Suppressor macrophage (primary cell): ENCODE measurements around the gene FLT4.
"Not testable (repeated sequence)": the region's sequence is repeated elsewhere in the genome, so short reads cannot be mapped to it uniquely, and the experiment has no call there.

Experiments
- DNase-seq, 4 experiments: peaks; one replicate each; pipeline ENCODE4 v3.0.0-alpha.2; 2020 to 2022

Gene FLT4

DNA sequence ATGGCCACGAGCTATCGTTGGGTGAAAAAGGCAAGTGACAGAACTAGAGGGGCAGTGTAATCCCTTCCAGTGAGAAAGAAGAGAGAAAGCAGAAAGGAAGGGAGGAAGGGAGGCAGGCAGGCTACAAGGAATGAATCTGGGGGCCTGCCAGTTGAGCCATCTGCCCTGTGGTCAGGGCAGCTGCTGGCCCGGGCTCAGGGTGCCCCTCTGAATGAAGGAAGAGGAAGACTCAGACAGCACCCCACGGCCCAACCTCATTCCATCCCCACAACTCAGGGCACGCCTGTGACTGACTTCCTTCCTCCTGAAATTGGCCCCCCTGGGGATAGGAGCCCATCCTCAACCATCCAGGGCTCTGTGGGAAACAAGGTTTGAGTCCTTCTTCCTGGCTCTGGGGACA lies 20.3 kb upstream of the FLT4 start:
- DNase-seq: no peak

DNA sequence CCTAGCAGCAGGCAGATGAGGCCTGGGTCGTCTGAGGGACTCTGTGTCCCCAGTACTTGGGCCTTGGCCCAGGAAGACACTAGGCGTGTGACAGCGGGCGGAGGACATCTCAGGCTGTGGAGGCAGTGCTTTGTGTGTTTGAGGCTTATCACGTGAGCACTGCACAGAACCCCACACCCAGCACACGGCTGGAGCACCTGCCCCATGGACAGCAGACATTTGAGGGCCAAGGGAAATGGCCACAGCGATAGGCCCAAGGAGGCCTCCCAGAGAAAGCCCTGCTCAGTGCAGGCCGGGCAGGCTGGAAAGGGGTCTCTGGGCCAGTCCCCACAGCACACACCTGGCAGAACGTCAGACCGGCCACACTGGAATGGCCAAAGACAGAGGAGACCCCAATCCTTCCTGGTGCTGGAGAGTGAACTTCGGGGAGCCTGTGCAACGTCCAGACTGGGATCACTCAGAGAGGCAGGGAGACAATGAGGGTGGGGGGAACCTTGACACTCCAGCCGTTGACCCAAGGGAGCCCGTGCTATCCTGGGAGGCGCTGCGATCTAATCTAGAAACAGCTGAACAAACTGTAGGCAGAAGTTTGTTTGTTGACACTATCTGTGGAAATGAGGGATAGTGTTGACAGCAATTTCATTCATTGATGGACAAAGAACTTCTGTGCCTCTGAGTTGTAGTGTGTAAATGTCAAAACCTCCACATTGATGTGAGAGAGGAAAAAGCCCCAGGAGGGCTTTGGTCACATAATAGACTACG lies 19.6 kb upstream of the FLT4 start:
- no peak for DNase-seq

DNA sequence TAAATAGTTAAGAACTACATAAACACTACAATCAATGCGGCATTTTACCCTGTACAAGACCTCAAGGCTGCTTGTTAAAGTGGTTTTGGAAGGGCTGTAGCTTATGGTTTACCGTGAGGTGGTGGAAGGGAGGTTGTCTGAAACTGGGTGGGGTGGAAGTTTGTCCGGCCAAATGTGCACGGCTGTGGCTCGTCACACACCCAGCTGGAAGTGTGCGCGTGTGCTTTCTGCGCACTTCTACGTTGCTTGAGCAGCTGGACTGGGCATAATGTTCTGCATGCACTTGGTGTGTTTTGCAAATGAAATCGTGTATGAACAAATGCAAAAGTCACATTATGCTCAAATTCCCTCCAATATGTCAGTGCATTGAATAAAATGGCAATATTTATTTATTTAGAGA lies 17.4 kb upstream of the FLT4 start:
- DNase-seq: no peak

DNA sequence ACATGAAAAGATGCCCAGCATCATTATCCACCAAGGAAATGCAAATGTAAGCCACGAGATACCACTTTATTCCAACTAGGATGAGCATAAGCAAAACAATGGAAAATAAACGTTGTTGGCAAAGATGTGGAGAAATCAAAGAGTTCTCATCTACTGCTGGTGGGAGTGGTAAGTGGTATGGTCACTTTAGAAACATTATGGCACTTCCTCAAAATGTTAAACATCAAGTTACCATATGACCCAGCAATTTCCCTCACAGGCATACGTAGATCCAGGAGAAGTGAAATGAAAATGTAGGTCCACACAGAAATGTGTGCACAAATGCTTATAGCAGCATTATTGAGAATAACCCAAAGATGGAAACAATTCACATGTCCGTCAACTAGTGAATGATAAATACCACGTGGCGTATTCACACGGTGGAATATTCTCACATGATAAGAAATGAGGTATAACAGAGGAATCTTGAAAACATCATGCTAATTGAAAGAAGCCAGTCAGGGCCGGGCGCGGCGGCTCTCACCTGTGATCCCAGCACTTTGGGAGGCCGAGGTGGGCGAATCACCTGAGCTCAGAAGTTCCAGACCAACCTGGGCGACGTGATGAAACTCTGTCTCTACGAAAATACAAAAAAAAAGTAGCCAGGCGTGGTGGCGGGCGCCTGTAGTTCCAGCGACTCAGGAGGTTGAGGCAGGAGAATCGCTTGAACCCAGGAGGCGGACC lies 16.4 kb upstream of the FLT4 start:
- DNase-seq: peak in 2 of 4 experiments; percentile 4 to 6

DNA sequence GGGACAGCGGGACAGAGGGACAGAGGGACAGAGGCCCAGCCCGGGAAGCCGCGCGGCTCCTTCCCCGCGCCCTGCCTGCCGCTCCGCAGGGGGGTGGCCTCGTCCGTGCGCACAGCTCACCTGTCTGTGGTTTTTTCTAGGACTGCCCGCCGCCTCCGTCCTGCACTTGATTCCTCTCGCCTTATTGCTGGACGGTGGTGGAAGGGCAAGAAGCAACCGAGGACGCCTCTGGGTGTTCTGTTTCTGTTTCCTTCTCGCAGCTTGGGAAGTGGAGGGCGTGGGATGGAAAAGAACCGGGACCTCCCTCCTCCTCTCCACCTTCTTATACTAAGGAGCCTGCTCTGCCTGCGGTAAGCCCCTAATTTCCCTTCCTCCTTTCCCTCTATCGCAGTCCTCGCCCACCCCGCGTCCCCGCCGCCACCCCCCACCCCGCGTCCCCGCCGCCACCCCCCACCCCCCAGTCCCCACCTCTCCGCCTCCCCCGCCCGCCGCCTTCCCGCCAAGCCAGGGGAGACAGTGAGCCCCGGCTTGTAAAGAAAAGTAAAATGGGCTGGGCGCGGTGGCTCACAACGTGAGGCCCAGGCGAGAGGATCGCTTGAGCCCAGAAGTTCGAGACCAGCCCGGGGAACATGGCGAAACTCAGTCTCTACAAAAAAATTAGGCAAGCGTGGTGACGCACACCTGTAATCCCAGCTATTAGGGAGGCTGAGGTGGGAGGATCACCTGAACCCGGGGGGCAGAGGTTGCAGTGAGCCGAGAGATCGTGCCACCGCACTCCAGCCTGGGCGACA lies 9.6 kb upstream of the FLT4 start:
- no peak for DNase-seq

DNA sequence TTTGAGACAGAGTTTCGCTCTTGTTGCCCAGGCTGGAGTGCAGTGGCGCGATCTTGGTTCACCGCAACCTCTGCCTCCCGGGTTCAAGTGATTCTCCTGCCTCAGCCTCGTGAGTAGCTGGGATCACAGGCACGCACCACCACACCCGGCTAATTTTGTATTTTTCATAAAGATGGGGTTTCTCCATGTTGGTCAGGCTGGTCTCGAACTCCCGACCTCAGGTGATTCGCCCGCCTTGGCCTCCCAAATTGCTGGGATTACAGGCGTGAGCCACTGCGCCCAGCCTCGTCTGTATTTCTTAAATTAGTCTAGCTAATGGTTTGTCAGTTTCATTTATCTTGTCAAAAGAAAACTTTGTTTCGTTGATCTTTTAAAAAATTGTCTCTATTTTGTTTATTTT lies 5.8 kb upstream of the FLT4 start:
- DNase-seq: not testable (repeated sequence)

DNA sequence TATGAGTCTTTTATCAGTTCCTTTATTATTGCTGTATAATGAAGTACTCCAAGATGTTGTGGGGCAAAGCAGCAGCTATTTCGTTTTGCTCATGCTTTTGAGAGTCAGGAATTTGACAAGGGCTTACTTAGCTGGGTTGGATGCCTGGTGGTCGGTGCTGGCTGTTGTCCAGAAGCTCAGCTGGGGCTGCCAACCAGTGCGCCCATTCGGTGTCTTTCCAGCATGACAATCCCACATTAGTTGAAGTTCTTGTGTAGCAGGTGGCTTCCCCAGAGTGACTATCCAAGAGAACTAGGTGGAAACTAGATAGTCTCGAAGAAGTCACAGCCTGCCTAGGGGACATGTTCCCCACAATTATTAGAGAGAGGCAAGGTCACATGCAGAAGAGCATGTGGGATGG lies 3.4 kb upstream of the FLT4 start:
- no peak for DNase-seq

DNA sequence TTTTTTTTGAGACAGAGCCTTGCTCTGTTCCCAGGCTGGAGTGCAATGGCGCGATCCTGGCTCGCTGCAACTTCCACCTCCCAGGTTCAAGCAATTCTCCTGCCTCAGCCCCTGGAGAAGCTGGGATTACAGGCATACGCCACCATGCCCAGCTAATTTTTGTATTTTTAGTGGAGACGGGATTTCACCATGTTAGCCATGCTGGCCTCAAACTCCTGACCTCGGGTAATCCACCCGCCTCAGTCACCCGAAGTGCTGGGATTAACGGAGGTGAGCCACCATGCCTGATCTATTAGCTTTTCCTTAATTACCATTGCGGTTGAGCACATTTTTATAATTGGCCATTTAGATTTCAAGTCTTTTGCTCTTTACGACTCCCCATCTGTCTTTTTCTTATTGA lies 2.9 kb upstream of the FLT4 start:
- DNase-seq: no peak

DNA sequence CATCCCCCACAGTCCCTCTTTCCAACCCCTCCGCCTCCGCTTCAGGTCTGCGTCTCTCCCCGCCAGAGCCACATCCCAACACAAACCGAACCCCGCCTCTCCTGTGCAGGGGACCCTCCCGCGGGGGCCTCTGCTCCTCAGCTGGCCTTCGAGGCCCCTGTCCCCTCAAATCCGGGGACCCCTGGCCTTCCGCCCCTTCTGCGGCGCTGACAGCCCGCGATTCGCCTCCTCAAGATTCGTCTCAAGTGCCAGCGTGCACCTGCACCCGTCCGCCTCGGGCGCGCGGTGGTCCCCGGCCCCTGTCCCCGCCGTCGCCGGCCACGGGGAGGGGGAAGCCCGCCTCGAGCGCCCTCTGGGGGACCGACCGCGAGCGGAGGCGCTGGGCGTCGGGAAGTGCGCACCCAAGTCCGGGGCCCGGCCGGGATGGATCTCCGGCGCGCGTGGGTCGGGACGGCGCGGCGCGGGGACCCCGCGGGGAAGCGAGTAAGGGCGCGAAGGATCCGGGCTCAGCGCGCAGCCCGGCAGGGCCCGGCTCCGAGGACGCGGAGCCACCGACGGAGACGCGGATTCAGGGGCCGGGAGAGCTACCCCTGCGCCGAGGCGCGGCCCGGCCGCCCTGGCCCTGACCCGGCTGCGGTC lies 623 bp downstream of the FLT4 start:
- peak in 2 of 4 experiments; percentile 5 to 23 for DNase-seq

DNA sequence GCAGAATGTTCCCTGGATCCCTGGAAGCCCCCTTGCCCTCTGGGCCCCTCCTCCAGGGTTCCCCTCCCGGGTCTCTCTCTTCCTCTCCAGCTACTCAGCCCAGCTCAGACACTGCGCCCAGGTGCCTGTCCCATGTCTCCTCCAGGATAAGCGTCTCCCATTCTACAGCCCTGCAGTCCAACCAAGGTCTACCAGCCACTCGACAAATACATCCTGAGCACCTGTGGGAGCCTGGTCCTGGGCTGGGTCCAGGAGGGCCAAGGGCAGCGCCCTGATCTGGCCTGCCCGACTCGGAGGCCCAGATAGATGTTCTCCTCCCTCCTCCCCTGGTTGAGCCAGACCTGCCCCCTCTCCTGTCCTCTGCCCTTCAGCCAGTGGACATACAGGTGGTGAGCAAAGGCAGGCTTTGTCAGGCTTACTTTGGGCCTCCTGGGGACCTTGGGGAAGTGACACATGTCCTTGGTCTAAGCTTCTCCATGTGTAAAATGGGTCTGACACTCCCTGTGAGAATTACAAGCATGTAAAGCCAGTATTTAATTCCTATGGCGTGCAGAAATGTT lies 1.4 kb downstream of the FLT4 start:
- no peak for DNase-seq

DNA sequence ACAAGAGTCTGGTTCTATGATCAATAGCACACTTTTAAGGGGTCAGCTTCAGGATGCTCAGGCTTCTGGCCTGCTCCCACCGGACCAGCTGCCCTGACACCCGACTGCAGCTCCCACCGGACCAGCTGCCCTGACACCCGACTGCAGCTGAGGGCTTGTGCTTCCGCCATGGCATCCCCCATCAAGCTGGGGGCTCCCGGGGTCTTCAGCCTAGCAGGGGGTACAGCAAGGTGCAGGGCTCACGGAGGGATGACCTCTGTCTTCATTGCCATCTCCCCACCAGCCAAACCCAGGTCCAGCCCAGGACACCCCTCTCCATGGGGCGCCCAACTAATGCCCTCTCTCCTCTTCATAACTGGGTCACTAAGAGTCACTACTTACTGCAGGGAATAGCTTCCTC lies 1.9 kb downstream of the FLT4 start:
- no peak for DNase-seq

DNA sequence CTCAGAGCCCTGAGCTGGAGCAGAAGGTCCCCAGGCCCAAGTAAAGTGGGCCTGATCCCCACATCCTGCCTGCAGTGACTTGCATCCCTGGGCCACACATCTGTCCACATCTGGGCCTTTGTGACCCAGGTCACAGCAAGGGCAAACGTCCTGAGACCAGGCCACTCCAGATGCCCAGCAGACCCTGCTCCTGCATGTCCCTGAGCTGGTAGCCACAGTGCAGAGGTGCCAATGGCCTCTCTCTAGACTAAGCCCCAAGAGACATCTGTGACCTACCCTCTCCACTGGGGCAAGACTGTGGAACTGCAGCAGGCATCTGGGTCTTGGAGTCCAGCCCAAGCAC lies 2.5 kb downstream of the FLT4 start:
- no peak for DNase-seq

DNA sequence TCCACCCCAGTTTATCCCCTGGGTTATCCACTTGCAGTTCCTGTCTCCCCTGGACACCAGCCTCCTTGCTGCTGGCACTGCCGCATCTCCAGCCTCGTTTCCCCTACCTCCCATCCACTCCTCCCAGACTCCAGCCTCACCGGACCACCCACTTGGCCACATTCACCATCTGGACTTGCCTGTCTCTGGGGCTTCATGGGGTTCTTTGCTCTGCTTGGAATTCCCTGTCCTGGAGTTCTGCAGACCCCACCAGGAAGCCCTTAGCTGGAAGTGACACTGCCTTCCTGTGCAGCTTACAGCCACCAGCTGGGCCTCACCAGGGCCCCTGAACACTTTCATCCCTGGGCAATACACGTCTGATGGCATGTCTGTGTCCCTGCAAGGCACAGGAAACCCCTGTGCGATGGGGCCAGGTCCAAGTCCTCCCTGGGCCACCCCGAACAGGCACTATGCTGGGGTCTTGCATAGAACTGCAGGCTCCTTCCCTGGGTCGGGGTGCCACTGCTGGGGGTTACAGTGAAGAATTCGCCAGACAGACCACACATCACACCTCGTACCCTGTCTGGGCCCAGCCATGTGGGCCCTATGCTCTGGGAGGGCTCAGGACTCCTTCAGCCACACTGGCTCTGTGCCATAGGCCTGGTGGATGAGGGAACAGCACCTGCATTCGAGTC lies 3.0 kb downstream of the FLT4 start:
- DNase-seq: no peak

DNA sequence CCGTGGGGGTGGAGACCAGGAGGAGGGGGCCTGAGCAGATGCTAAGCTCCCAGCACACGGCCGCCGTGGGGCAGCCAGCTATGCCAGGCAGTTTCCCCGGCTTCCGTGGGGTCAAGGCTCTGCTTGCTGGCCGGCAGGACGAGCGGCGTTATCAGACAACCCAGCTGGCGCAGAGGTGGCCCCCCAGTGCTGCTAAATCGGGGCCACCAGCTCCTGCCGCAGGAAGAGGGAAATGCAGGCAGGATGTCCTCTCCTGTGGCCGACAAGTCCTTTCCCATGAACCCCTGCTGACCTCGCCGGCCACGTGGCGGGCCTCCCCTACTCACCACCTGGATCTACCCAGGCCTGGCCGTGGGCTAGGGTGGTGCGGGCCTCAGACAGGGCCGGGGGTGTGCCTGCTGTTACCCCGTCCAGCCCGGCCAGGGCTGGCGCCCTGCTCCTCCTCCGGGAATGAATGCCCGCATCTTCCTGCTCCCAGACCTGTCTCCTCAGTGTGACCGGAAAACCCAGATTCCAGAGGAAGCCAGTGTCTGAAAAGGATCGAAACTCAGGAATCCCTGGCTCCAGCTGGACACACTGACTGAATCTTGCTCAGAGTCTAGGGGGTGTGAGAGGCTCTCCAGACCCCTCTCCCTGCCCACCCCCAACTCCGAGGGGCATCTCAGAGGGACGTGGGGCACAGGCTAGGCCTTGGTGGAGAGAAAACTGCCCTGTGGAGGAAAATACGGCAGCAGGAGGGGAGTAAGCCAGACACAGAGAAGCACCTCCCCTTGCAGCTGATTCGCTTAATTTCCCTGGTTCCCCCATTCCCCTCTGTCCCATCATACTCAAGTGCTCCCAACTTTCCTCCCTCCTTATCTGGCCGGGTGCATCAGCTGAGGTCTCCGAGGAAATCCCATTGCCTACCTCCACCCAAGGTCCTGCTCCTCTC lies 3.9 kb downstream of the FLT4 start:
- no peak for DNase-seq

DNA sequence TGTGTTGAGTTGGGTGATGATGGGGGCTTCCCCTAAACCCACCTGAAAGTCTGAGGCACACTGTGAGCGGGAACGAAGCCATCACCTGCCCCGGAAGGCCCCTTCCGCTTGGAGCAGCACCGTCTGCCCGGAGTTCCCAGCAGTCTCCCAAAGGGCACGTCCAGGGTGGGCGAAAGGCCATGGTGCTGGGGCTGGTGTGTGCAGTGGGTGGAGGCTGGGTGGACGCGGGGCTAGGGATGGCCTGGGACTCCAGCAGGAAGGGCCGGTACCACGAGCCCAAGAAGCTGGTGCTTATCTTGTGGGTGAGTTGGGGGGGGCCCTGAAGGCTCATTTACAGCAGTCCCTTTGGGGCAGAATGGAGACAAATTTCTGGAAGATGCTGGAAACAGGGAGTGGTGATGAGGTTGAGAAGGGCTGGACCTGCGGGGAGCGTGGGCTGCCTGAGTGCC lies 4.6 kb downstream of the FLT4 start:
- DNase-seq: no peak

DNA sequence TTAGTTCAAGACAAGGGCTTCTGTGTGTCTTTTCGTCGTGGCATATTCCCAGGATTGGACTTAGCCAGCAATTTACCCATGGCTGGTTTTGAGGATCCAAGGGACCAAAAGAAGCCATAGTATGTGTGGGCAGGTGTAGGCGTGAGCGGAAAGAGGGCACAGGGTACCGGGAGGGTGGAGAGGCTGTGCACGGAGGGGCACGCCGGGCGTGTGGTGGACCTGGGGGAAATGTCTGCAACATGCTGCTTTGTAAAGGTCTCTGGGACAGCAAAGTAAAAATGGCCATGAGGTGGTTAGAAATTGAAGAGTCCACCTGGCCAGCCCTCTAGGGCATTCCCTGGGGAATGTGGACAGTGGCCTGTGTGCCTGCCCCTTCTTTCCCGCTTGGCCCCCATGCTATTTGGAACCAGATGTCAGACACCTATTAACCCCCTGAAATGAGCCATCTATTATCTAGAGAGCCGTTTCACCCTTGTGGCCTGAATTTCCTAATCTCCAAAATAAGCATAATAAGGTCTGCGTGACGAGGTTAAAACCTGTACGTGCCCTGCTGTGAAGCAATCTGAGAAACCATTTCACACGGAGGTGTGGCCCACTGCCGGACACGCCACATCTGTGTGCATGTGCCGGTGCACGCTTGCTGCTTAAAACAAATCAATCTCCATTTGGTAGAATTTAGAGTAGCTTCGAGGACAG lies 5.1 kb downstream of the FLT4 start:
- no peak for DNase-seq

DNA sequence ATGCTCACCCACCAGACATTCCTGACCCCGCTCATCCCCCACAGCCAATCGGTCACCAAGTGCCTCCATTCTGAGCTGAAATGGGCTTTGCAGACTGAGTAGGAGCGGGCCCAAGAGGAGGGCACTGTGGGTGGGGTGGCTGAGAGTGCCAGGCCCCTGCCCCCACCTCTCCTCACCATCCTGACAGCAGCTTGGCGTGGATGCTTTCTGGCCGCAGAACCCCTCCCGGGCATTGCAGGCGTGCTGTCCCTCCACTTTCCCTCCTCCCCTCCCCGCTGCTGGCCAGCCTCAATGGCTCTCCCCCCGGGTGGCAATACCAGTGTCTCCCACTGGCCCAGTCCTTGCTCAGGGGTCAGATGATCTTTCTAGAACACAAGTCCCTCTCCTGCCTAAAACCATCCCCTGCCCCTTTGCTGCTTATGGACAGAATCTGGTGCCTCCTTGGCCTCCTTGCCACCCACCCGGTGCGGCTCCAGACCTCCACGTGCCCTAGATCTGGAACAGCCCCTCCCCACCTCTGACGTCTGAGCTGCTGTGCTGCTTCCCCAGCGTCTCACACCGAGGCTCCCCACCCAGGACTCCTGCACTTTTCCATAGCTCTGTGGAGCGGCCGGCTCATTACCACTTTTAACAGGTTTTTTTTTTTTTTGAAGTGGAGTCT lies 6.1 kb downstream of the FLT4 start:
- DNase-seq: no peak

DNA sequence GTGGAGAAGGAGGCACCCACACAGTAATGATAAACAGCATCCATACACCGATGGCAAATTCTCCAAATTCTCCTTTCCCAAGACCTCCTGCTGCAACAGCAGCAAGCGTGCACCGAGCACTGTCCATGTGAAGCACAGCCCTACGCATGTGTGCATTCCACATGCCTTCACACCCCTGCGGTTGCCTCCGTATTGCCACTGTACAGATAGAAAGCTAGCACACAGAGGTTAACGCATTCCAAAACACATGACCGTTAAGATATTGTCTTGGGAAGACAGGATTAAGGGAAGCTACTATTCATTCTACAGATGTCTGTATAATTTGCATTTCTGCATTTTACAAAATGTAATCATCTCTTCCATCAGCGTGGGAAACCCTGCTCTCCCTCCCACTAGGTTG lies 6.6 kb downstream of the FLT4 start:
- no peak for DNase-seq

DNA sequence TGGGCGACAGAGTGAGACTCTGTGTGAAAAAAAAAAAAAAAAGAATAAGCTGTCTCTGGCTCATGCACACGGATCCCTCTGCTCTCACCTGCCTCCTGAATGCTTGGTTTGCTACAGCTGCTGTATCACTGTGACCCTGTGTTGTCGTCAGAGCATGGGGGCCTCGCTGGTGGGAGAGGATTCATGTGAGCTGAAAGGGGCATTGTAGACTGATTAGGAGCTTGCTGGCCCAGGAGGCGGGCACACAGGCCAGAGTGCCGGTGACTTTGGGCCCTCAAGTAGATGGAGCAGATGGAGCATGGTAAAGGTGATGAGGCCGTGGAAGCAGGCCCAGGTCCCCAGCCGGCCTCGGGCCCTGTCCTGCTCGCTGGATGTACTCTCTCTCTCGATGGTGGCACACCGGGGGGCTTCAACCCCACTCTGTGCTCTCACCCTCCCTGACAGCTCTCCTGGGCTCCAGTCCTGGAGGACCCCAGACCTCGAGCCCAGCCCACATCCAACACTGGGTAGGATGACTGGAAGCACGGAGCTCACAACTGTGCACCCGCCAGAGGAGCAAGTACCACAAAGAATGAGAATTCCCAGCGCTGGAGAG lies 7.1 kb downstream of the FLT4 start:
- no peak for DNase-seq

DNA sequence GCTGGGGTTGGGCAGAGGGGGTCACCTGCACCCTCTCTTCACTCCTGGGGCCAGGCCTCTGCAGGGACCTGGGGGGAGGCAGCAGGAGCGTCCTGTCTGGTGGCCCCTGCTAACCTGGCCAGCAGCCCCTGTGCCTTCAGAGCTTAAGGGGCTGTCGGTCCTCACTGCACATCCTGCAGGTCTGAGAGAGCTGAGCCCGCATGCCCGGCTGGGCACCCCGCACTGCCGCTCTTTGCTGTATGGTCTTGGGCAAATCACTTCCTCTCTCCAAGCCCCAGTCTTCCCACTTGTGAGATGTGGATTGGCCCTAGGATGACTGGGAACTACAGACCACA lies 7.9 kb downstream of the FLT4 start:
- DNase-seq: no peak
